ENCODE measurements around the gene PMPCA. TPM values are rescaled to one million over a fixed set of nuclear protein-coding genes. Genes with fewer than 3 reads are reported as not detected.

PMPCA gene
- polyA plus RNA-seq, 1 experiment: 65.8 TPM

DNA sequence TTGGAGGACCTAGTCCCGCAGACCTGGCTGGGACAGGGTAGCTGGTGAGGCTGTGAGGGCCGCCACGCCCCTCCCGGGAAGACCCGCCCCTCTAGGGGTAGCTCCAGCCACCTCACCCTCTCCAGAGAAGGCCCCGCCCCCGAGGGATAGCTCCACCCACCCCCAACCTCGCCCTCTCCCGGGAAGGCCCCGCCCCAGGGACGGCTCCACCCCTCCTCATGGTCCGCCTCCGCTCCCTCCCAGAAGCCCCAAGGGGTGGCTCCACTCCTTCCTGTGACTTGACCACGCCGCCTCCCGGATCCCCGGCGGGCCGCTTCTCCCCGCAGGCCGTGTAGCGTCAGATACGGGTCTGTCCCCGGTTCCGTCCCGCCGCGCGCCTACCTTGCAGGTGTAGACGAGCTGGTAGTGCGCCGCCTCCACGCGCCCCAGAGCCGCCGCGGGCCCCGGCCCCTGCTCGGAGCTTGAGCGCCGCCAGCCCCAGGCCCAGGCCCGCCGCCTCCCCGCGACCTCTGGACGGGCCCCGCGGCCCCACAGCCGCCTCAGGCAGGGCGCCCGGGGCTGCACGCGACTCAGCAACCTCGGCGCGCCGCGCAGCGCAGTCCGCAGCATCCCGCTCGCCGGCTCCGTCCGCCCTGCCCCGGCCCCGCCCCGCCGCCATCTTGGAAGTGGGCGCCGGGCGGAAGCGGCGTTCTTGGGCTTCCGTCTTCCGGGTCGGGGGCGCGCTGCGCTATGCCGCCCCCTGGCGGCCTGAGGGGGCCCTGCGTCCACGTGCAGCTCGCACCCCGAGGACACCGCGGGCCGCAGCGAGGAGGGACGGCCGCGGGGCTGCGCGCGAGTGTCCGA, 47.1 kb upstream of the PMPCA start, which contains the start of gene DNLZ:
DNLZ (minus strand) TSS at position 639 of the 843 bp plus-strand sequence; CDS start at position 609, 30 bp downstream.
- ChIA-PET POLR2A (interaction anchor here (0.6 to 3.9 kb wide), 14 partner anchors 9 to 52 kb away, joined by 3 to 22 read pairs (median 4); partner anchors contain the start of genes ENTR1 and PMPCA), CTCF (interaction anchor here (0.6 to 3.4 kb wide), 13 partner anchors 9 to 61 kb away, joined by 3 to 25 read pairs (median 3); no protein-coding TSS in a partner anchor)
- no peaks in the 10 kb centered on the region for H3K27me3 ChIP-seq (ENCODE audit: control insufficient read depth, insufficient read depth, low read length)
- TF ChIP-seq CTCF (IDR thresholded peaks at IDR 0.05; ENCODE audit: low read depth, low read length): peak; percentile 81
- peak within 1 kb of the TSS; percentile 65 for H3K27ac ChIP-seq (ENCODE audit: low read depth, low read length)
- DNase-seq (ENCODE audit: low read depth, low spot score): peak; percentile 86
- peak within 1 kb of the TSS; percentile 72 for H3K4me3 ChIP-seq (ENCODE audit: low read depth, low read length)
- H3K9me3 ChIP-seq (ENCODE audit: control insufficient read depth, insufficient read depth, low read length): peaks cover 9% of the 10 kb centered on the region; the same call in 1 of the 2 replicates

DNA sequence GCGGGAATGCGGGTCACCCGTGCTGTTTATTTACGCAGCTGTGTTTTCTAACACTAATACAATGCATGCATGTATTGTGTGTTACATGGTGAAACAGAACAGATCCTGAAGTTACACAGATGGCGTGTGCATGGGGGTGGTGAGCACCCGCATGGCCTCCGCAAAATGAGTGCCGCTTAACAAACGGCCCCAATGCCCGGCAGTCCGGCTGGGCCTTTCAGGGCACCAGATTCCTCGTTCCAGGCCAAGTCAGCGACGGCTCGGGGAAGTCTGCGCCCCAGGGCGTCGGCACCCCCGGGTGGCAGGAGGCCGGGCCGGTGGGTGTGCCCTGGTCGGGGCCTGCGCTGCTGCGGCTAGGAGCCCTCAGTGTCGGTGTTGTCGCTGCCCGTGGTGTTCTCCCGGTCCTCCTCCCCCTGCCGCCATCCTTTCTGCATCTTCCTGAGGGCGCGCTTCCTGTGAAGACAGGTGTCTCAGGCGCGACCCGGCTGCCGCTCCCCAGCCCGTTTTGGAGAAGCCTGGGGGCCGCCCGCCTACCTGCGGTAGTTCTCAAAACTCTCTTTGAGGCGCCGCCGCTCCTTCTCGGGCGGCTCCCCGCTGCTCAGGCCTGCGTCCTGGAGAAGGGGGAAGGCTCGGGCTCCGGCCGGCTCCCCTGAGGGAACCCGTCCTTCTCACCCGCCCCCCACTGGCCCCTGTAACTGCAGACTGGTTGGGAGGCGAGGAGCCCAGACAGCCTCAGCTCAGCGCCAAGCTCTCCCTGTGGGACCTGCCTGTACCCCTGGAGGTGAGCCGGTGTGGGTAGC, 46.3 kb upstream of the PMPCA start:
- H3K4me3 ChIP-seq (ENCODE audit: low read depth, low read length): peak overlapping the region; percentile 25
- ChIA-PET POLR2A (interaction anchor here (0.6 to 3.9 kb wide), 7 partner anchors 9 to 53 kb away, joined by 3 to 22 read pairs (median 8); partner anchors contain the start of genes ENTR1 and PMPCA), CTCF (interaction anchor here (0.6 to 3.4 kb wide), 9 partner anchors 8 to 60 kb away, joined by 3 to 25 read pairs (median 3); no protein-coding TSS in a partner anchor)
- no peak for TF ChIP-seq CTCF (IDR thresholded peaks at IDR 0.05; ENCODE audit: low read depth, low read length)
- DNase-seq (ENCODE audit: low read depth, low spot score): no peak
- no peaks in the 10 kb centered on the region for H3K27me3 ChIP-seq (ENCODE audit: control insufficient read depth, insufficient read depth, low read length)
- H3K9me3 ChIP-seq (ENCODE audit: control insufficient read depth, insufficient read depth, low read length): peaks cover 9% of the 10 kb centered on the region; the same call in 1 of the 2 replicates
- no peak overlapping the region for H3K27ac ChIP-seq (ENCODE audit: low read depth, low read length)

DNA sequence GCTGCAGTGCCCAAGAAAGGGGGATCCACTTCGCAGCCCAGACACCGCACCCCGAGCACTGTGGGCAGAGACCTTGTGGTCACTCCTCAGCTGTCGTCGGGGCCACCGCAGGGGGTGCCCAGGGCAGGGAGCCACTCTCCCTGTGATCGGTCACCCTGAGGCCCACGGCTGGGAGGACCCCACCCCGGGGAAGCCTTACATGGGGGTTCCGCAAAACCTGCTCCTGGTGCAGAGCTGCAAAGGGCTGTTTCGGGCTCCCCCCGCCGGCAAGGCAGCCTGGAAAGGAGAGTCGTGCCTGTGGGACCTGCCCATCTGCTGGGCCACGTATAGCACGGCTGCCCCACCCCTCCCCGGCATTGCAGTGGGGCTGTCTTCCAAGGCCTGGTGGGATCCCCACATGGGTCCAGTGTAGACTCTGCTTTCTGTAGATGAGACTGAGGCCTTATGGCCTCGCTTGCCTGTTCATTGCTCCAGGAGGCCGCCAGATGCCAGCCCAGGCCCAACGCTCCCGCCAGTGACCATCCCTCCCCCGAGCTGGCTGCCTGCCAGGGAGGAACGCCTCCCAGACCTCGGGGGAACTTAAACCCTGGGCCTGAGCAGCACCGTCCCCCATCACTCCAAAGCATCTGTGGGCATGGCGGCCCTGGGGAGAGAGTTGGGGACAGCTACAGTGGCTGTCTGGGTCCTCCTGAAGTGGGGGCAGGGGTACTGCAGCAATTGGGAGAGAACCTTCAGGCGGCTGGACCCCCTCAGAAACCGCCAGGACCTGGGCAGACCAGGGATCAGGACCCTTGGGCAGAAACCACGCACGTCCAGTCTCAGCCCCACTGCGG, 45.3 kb upstream of the PMPCA start:
- Histone ChIP-seq H3K9me3 (ENCODE audit: control insufficient read depth, insufficient read depth, low read length) (peaks cover 9% of the 10 kb centered on the region; the same call in 1 of the 2 replicates), H3K27me3 (ENCODE audit: control insufficient read depth, insufficient read depth, low read length) (no peaks in the 10 kb centered on the region), H3K27ac (ENCODE audit: low read depth, low read length) (no peak overlapping the region), H3K4me3 (ENCODE audit: low read depth, low read length) (no peak overlapping the region)
- no peak for TF ChIP-seq CTCF (IDR thresholded peaks at IDR 0.05; ENCODE audit: low read depth, low read length)
- ChIA-PET POLR2A (no interaction called here), CTCF (no interaction called here)
- DNase-seq (ENCODE audit: low read depth, low spot score): no peak

DNA sequence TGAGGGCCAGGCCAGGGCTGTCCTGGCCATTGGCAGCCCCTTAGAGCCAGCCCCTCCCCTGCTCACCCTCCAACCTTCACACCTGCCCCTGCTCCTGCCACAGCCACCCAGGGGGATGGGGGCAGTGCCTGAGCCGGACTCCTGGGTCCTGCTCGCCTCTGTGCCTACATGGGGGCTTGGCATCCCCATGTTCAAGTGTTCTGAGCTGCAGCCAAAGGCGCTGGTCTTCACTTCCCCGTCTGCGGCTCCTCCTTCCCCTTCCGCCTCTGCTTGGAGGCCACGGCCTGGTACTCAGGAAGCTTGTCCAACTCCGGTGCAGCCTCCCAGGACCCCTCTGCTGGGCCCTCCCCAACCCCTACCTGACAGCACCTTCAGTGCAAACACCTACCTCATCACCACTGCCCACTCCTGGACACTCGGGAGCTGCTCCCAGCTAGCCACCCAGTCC, 44.7 kb upstream of the PMPCA start:
- Histone ChIP-seq H3K9me3 (ENCODE audit: control insufficient read depth, insufficient read depth, low read length) (peaks cover 10% of the 10 kb centered on the region; the same call in 1 of the 2 replicates), H3K4me3 (ENCODE audit: low read depth, low read length) (no peak overlapping the region), H3K27ac (ENCODE audit: low read depth, low read length) (no peak overlapping the region), H3K27me3 (ENCODE audit: control insufficient read depth, insufficient read depth, low read length) (no peaks in the 10 kb centered on the region)
- ChIA-PET CTCF (interaction anchor here (0.6 kb wide), 1 partner anchor 28 kb away, joined by 3 read pairs; no protein-coding TSS in a partner anchor), POLR2A (interaction anchor here (0.6 kb wide), 1 partner anchor 25 kb away, joined by 5 read pairs; no protein-coding TSS in a partner anchor)
- no peak for DNase-seq (ENCODE audit: low read depth, low spot score)
- no peak for TF ChIP-seq CTCF (IDR thresholded peaks at IDR 0.05; ENCODE audit: low read depth, low read length)

Data from AG04450 (cell line).